ENCODE results near the gene FCGR2B.
"Not testable (repeated sequence)": the region's sequence is repeated elsewhere in the genome, so short reads cannot be mapped to it uniquely, and the experiment has no call there.

Gene FCGR2B

DNA sequence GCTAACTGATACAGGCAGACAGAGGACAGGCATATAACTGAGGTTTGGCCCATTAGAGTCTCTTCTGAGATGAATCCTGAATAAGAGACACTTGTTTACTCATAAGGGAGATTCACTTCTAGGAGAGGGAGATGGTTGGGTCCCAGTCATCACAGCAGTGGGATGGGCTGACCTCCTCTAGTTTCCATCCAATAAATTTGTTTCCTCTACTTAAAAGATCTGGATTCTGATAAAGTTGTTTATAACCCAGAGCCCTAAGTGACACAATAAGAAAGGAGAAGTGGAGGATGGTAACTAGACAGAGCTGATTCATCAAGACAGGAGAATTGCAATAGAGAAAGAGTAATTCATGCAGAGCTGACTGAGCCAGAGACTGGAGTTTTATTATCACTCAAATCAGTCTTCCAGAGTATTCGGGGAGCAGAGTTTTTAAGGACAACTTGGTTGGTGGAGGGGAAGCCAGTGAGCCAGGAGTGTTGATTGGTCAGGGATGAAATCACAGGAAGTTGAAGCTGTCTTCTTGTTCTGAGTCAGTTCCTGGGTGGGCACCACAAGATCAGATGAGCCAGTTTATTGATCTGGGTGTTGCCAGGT lies 26.7 kb upstream of the FCGR2B start:
- not testable (repeated sequence) for H3K36me3 ChIP-seq (ENCODE audit: control insufficient read depth, insufficient read depth, low read length); H3K27me3 ChIP-seq (ENCODE audit: control insufficient read depth, insufficient read depth, low read length); H3K27ac ChIP-seq (ENCODE audit: low read depth, low read length); H3K4me1 ChIP-seq (ENCODE audit: control insufficient read depth, insufficient read depth, low read length); H3K4me3 ChIP-seq (ENCODE audit: low read length); H3K9ac ChIP-seq (ENCODE audit: low read length)

GRCh38 chr1:161636976-161637375 lies 26.0 kb upstream of the FCGR2B start:
- not testable (repeated sequence) for H3K9ac ChIP-seq (ENCODE audit: low read length); H3K4me1 ChIP-seq (ENCODE audit: control insufficient read depth, insufficient read depth, low read length); H3K36me3 ChIP-seq (ENCODE audit: control insufficient read depth, insufficient read depth, low read length); H3K27me3 ChIP-seq (ENCODE audit: control insufficient read depth, insufficient read depth, low read length); H3K27ac ChIP-seq (ENCODE audit: low read depth, low read length); H3K4me3 ChIP-seq (ENCODE audit: low read length)

GRCh38 chr1:161638251-161638993 lies 24.5 kb upstream of the FCGR2B start:
- H3K36me3 ChIP-seq (ENCODE audit: control insufficient read depth, insufficient read depth, low read length); H3K27ac ChIP-seq (ENCODE audit: low read depth, low read length); H3K27me3 ChIP-seq (ENCODE audit: control insufficient read depth, insufficient read depth, low read length); H3K9ac ChIP-seq (ENCODE audit: low read length); H3K4me1 ChIP-seq (ENCODE audit: control insufficient read depth, insufficient read depth, low read length); H3K4me3 ChIP-seq (ENCODE audit: low read length): not testable (repeated sequence)

- not testable (repeated sequence) for H3K9ac ChIP-seq (ENCODE audit: low read length); H3K36me3 ChIP-seq (ENCODE audit: control insufficient read depth, insufficient read depth, low read length); H3K4me3 ChIP-seq (ENCODE audit: low read length); H3K27ac ChIP-seq (ENCODE audit: low read depth, low read length); H3K4me1 ChIP-seq (ENCODE audit: control insufficient read depth, insufficient read depth, low read length); H3K27me3 ChIP-seq (ENCODE audit: control insufficient read depth, insufficient read depth, low read length)
Observed at GRCh38 chr1:161639203-161639602, 23.7 kb upstream of the FCGR2B start.

DNA sequence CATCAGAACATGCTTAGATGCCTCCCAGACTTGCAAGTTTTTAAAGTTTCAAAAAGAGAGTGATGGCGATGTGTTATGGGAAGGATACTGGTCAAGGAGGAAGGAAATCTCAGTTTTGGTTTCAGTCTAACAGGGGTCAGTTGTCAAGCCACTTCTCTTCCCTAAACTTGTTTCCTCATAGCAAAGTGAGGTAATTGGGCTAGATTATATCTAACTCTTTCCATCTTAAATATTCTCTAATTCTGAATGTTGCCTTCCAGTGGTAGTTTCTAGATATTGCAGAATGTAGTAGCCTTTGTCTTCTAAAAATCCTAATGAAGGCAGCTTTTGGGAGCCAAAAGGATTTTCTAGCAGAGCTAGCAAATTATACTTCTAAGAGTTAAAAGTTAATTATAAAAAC lies 20.2 kb upstream of the FCGR2B start:
- not testable (repeated sequence) for H3K9ac ChIP-seq (ENCODE audit: low read length); H3K27ac ChIP-seq (ENCODE audit: low read depth, low read length); H3K36me3 ChIP-seq (ENCODE audit: control insufficient read depth, insufficient read depth, low read length)

GRCh38 chr1:161643481-161644208 lies 19.3 kb upstream of the FCGR2B start:
- not testable (repeated sequence) for H3K27ac ChIP-seq (ENCODE audit: low read depth, low read length); H3K27me3 ChIP-seq (ENCODE audit: control insufficient read depth, insufficient read depth, low read length); H3K4me1 ChIP-seq (ENCODE audit: control insufficient read depth, insufficient read depth, low read length); H3K9ac ChIP-seq (ENCODE audit: low read length); H3K4me3 ChIP-seq (ENCODE audit: low read length); H3K36me3 ChIP-seq (ENCODE audit: control insufficient read depth, insufficient read depth, low read length)

More for the DNA sequence above, 20.2 kb upstream of the FCGR2B start:
- not testable (repeated sequence) for H3K27me3 ChIP-seq (ENCODE audit: control insufficient read depth, insufficient read depth, low read length); H3K4me1 ChIP-seq (ENCODE audit: control insufficient read depth, insufficient read depth, low read length); H3K4me3 ChIP-seq (ENCODE audit: low read length)

GRCh38 chr1:161644855-161645254 lies 18.1 kb upstream of the FCGR2B start:
- not testable (repeated sequence) for H3K36me3 ChIP-seq (ENCODE audit: control insufficient read depth, insufficient read depth, low read length); H3K4me3 ChIP-seq (ENCODE audit: low read length); H3K4me1 ChIP-seq (ENCODE audit: control insufficient read depth, insufficient read depth, low read length); H3K9ac ChIP-seq (ENCODE audit: low read length); H3K27ac ChIP-seq (ENCODE audit: low read depth, low read length); H3K27me3 ChIP-seq (ENCODE audit: control insufficient read depth, insufficient read depth, low read length)

DNA sequence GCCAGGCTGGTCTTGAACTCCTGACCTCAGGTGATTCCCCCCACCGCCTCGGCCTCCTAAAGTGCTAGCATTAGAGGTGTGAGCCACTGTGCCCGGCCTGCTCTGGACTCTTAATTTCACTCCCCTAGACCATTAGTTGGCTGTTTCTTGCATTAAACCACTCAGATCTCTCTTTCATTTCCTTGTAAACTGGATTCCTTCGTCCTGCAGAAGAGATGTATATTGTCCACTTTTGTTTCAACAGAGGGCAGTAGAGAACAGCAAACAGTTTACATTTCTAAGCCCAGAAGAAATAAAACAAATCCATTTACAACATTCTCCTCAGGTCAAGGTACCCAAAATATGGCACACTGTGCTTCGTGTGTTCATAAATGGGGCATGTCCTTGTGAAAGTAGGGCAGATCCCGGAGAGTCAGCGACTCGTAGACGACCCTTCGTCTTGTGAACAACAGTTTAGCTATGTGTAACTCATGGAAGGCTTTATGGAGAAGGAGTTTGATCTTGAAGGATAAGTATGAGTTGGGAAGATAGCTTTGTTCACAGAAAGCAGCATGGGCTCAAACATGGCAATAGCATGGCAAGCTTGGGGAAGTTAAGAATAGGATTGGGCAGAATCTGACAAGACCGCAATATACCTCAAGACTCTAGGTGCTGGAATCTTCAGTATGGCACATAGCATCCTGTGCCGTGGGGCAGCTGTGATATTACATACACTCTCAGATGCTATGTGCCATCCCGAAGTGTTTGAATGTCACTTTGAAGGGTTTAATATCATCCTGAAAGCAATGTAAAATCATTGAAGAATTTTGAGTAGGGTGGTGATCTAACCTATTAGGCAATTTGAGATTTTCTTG lies 15.2 kb upstream of the FCGR2B start:
- not testable (repeated sequence) for H3K9ac ChIP-seq (ENCODE audit: low read length); H3K27me3 ChIP-seq (ENCODE audit: control insufficient read depth, insufficient read depth, low read length); H3K27ac ChIP-seq (ENCODE audit: low read depth, low read length); H3K36me3 ChIP-seq (ENCODE audit: control insufficient read depth, insufficient read depth, low read length); H3K4me3 ChIP-seq (ENCODE audit: low read length); H3K4me1 ChIP-seq (ENCODE audit: control insufficient read depth, insufficient read depth, low read length)

- H3K4me1 ChIP-seq (ENCODE audit: control insufficient read depth, insufficient read depth, low read length); H3K9ac ChIP-seq (ENCODE audit: low read length); H3K27me3 ChIP-seq (ENCODE audit: control insufficient read depth, insufficient read depth, low read length); H3K36me3 ChIP-seq (ENCODE audit: control insufficient read depth, insufficient read depth, low read length); H3K27ac ChIP-seq (ENCODE audit: low read depth, low read length); H3K4me3 ChIP-seq (ENCODE audit: low read length): not testable (repeated sequence)
Observed at GRCh38 chr1:161653541-161653940, 9.4 kb upstream of the FCGR2B start.

- not testable (repeated sequence) for H3K27me3 ChIP-seq (ENCODE audit: control insufficient read depth, insufficient read depth, low read length); H3K4me1 ChIP-seq (ENCODE audit: control insufficient read depth, insufficient read depth, low read length); H3K9ac ChIP-seq (ENCODE audit: low read length); H3K36me3 ChIP-seq (ENCODE audit: control insufficient read depth, insufficient read depth, low read length); H3K27ac ChIP-seq (ENCODE audit: low read depth, low read length); H3K4me3 ChIP-seq (ENCODE audit: low read length)
Observed at GRCh38 chr1:161653971-161654370, 9.0 kb upstream of the FCGR2B start.

- H3K27me3 ChIP-seq (ENCODE audit: control insufficient read depth, insufficient read depth, low read length); H3K4me1 ChIP-seq (ENCODE audit: control insufficient read depth, insufficient read depth, low read length); H3K27ac ChIP-seq (ENCODE audit: low read depth, low read length); H3K9ac ChIP-seq (ENCODE audit: low read length); H3K36me3 ChIP-seq (ENCODE audit: control insufficient read depth, insufficient read depth, low read length); H3K4me3 ChIP-seq (ENCODE audit: low read length): not testable (repeated sequence)
Observed at GRCh38 chr1:161658524-161658923, 4.4 kb upstream of the FCGR2B start.

DNA sequence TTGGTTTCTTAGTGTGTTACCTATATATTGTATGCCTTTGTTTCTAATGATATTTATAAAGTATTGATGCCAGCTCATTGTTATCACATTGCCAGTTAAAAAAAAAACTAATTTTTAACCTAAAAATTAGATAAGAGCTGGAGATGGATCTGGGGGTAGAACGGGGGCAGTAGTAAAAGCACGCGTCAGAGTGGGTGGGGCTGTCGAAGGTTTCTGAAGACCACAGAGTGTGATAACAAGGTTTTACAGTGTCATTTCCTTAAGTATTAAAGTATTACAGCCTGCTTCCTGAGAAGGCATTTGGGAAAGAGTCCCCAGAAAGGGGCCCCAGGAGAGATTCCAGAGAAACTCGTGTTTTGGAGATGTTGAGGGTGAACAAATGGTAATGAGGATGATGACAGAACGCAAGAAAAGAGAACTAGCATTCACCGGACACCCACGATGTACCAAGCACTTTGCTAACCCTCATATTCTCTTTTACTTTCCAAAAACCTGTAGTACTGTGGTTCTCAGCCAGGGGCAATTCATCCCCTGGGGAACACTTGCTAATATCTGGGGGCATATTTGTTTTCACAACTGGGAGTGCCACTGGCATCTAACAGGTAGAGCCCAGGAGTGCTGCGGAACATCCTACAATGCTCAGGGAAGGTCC lies 1.2 kb upstream of the FCGR2B start:
- not testable (repeated sequence) for H3K27me3 ChIP-seq (ENCODE audit: control insufficient read depth, insufficient read depth, low read length); H3K4me1 ChIP-seq (ENCODE audit: control insufficient read depth, insufficient read depth, low read length)

More for the DNA sequence above, 1.2 kb upstream of the FCGR2B start:
- not testable (repeated sequence) for H3K4me3 ChIP-seq (ENCODE audit: low read length); H3K27ac ChIP-seq (ENCODE audit: low read depth, low read length); H3K36me3 ChIP-seq (ENCODE audit: control insufficient read depth, insufficient read depth, low read length); H3K9ac ChIP-seq (ENCODE audit: low read length)

Data from rectal smooth muscle tissue (tissue), 1 donor.